GM12878 (cell line): ENCODE measurements around the gene FHOD3.

ENCODE experiments used
- EZH2 ChIP-seq: IDR thresholded peaks from 2 replicates; pipeline ENCODE4 v1.6.1; 2012; ENCODE audit warnings: low read depth, mild to moderate bottlenecking, control low read depth, inconsistent platforms, low read length, borderline replicate concordance; ENCODE audit not compliant: control insufficient read depth
- SP1 ChIP-seq: IDR thresholded peaks from one replicate; pipeline ENCODE4 v1.6.1; 2011; ENCODE audit warnings: low read depth, low read length
- TF ChIP-seq, protein P1 (sequence below): fragments of 450-650 bp; IDR thresholded peaks from 2 replicates; pipeline ENCODE4 v1.6.1; 2017; ENCODE audit warnings: mild to moderate bottlenecking

DNA sequence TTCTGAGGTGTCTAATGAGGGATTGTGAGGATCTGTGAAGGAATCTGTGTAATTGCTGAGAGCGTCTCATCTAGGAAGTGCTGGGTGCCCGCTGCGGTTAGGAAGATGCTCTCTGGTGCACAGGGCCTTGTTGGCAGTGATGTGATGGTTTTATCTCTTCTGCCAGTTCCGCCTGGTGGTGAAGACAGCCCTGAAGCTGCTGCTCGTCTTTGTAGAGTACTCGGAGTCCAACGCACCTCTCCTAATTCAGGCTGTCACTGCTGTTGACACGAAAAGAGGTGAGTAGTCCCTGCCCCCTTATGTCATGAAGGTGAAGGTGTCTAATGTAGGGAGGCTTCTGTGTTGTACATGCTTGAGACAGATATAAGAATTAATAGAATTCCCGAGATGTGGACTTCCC, 297.1 kb downstream of the FHOD3 start:
- TF ChIP-seq EZH2, result no peak
- no peak for TF ChIP-seq SP1
- TF ChIP-seq, protein P1, sequence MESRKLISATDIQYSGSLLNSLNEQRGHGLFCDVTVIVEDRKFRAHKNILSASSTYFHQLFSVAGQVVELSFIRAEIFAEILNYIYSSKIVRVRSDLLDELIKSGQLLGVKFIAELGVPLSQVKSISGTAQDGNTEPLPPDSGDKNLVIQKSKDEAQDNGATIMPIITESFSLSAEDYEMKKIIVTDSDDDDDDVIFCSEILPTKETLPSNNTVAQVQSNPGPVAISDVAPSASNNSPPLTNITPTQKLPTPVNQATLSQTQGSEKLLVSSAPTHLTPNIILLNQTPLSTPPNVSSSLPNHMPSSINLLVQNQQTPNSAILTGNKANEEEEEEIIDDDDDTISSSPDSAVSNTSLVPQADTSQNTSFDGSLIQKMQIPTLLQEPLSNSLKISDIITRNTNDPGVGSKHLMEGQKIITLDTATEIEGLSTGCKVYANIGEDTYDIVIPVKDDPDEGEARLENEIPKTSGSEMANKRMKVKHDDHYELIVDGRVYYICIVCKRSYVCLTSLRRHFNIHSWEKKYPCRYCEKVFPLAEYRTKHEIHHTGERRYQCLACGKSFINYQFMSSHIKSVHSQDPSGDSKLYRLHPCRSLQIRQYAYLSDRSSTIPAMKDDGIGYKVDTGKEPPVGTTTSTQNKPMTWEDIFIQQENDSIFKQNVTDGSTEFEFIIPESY, result no peak
